Spleen (tissue), 11 donors: Measurements from ENCODE around the gene SLC23A1. TPM values are rescaled to one million over a fixed set of nuclear protein-coding genes. Genes with fewer than 3 reads are reported as not detected.
A peak's percentile ranks its signal among the peaks of the same experiment; 100 is the strongest.

Experiments
- DNase-seq: peaks from one replicate; pipeline ENCODE4 v3.0.0-alpha.2; 2020
- H3K27ac ChIP-seq, 8 donors: fragments of 200-600 bp; sonication (generic) in 7 of 8; 1 replicate in 4 of 8; 2 replicates in 4 of 8; pipeline versions ENCODE4 v1.5.0 to v1.8.0; 2016 to 2021; ENCODE audit warnings: inconsistent platforms in 4 of 8, mild to moderate bottlenecking in 4 of 8, moderate library complexity in 1 of 8
- H3K27me3 ChIP-seq, 7 donors: fragments of 200-600 bp; sonication (generic) in 6 of 7; replicated peaks in 1 of 7; 1 replicate in 4 of 7; 2 replicates in 3 of 7; pipeline versions ENCODE4 v1.5.0 to v1.8.0; 2016 to 2021; ENCODE audit warnings: inconsistent platforms in 3 of 7, mild to moderate bottlenecking in 1 of 7
- H3K36me3 ChIP-seq, 6 donors: fragments of 200-600 bp; sonication (generic) in 5 of 6; 1 replicate in 4 of 6; 2 replicates in 2 of 6; pipeline versions ENCODE4 v1.5.0 to v1.8.0; 2016 to 2021; ENCODE audit warnings: inconsistent platforms in 2 of 6
- H3K4me1 ChIP-seq, 6 donors: fragments of 200-600 bp; sonication (generic) in 5 of 6; 1 replicate in 3 of 6; 2 replicates in 3 of 6; pipeline versions ENCODE4 v1.5.0 to v1.8.0; 2016 to 2021; ENCODE audit warnings: inconsistent platforms in 3 of 6
- H3K4me3 ChIP-seq, 8 donors: fragments of 200-600 bp; sonication (generic) in 7 of 8; 1 replicate in 4 of 8; 2 replicates in 4 of 8; pipeline versions ENCODE4 v1.5.0 to v1.8.0; 2016 to 2021; ENCODE audit warnings: inconsistent platforms in 4 of 8, mild to moderate bottlenecking in 4 of 8, moderate library complexity in 2 of 8
- H3K9me3 ChIP-seq, 8 donors: fragments of 200-600 bp; sonication (generic) in 7 of 8; 1 replicate in 4 of 8; 2 replicates in 4 of 8; pipeline versions ENCODE4 v1.5.0 to v1.8.0; 2016 to 2021; ENCODE audit warnings: inconsistent platforms in 4 of 8
- CTCF ChIP-seq, 11 experiments: fragments of 200-600 bp in 7 of 11; fragments of 450-650 bp in 4 of 11; sonication (generic) in 4 of 11; IDR thresholded peaks in 8 of 11; conservative IDR thresholded peaks in 3 of 11; 1 replicate in 7 of 11; 2 replicates in 4 of 11; pipeline versions ENCODE4 v1.4.0 to v1.8.0; 2016 to 2021; ENCODE audit warnings: antibody characterized with exemption in 11 of 11, inconsistent platforms in 4 of 11, mild to moderate bottlenecking in 1 of 11
- POLR2A ChIP-seq, 3 donors: fragments of 450-650 bp; IDR thresholded peaks; one replicate each; pipeline ENCODE4 v1.5.1; 2017; ENCODE audit warnings: antibody characterized with exemption in 3 of 3, mild to moderate bottlenecking in 1 of 3
- POLR2AphosphoS5 ChIP-seq, 3 donors: sonication (generic); formaldehyde crosslinking; IDR thresholded peaks; one replicate each; pipeline ENCODE4 v1.5.1; 2017; ENCODE audit warnings: antibody characterized with exemption in 3 of 3
- WGBS, 5 donors: extraction: QIAGEN DNeasy Blood & Tissue Kit in 3 of 5; methylation state at CpG; one replicate each; pipeline versions ENCODE4 v1.1.5 to v1.1.7; 2013 to 2018; 5-methylcytosine and 5-hydroxymethylcytosine counted together
- intact Hi-C: fragments of 100-400 bp; cut with DNase I; formaldehyde crosslinking; loops from one replicate; pipeline ENCODE4 v1.15.0; 2023; ENCODE audit warnings: low total_unique reads
- polyA plus RNA-seq, 3 donors: library from polyadenylated mRNA; stranded (reverse); fragments of 200-250 nt; gene quantifications; one replicate each; pipeline ENCODE4 v1.2.1, GENCODE V29; 2013
- total RNA-seq, 7 donors: library from RNA; depleted of rRNA in 3 of 7; stranded (reverse); fragments of >200 nt in 3 of 7; fragmentation: NEBNext Ultra II Directional in 4 of 7; extraction: Animal tissue kit (Norgen Biotek cat#: 25700) in 4 of 7; gene quantifications; one replicate each; pipeline versions ENCODE4 v1.1.0 to v1.2.1, GENCODE V29; 2016 to 2021
- donor health status: healthy with polysubstance abuse.
- donor health status: DM: no; HTN: no; CAD: no; lungs with moderate emphysema.
- donor health status: DM: no; HTN: no; CAD: no.
- donor health status: Bipolar disorder and iron deficiency.
- donor health status: healthy.
- donor health status: DM: no; HTN: no; CAD: no.
- donor health status: DM: yes; HTN: yes; CAD: no.

Gene SLC23A1
- total and polyA plus RNA-seq, 10 donors: 0.28 to 2.4 (median 1.2) TPM; not detected in 1

GRCh38 chr5:139392678-139393496 lies 9.8 kb upstream of the SLC23A1 start:
- H3K27ac ChIP-seq: peak overlapping the region; percentile 47 to 91 (median 78)
- H3K27me3 ChIP-seq: peaks cover 0 to 36% (median 15%) of the 10 kb centered on the region in 7 donors
- peak; percentile 97 for DNase-seq
- no peaks in the 10 kb centered on the region for H3K36me3 ChIP-seq
- H3K9me3 ChIP-seq: no peaks in the 10 kb centered on the region
- peak overlapping the region; percentile 52 to 77 (median 67) for H3K4me3 ChIP-seq
- TF ChIP-seq POLR2A (IDR thresholded peaks at IDR 0.05): no peak
- TF ChIP-seq CTCF (IDR thresholded peaks at IDR 0.05 in 8 of 11, conservative IDR thresholded peaks at IDR 0.05 in 3 of 11): peak; percentile 60 to 91 (median 80)
- TF ChIP-seq POLR2AphosphoS5 (IDR thresholded peaks at IDR 0.05): peak; percentile 48 to 79 (median 56)
- peaks cover 24 to 91% (median 72%) of the 10 kb centered on the region in 6 donors for H3K4me1 ChIP-seq
- 1 to 2% (median 1%) methylated on average over 10 to 77 of the region's 77 CpGs for WGBS, 5 donors
- intact Hi-C loops: no loop called here

- H3K27me3 ChIP-seq: peaks cover 0 to 36% (median 15%) of the 10 kb centered on the region in 7 donors
- H3K4me1 ChIP-seq: peaks cover 28 to 95% (median 78%) of the 10 kb centered on the region in 6 donors
- TF ChIP-seq CTCF (IDR thresholded peaks at IDR 0.05 in 8 of 11, conservative IDR thresholded peaks at IDR 0.05 in 3 of 11) (no peak), POLR2A (IDR thresholded peaks at IDR 0.05) (no peak), POLR2AphosphoS5 (IDR thresholded peaks at IDR 0.05) (no peak)
- intact Hi-C loops: no loop called here
- WGBS, 5 donors: 0 to 11% (median 5%) methylated on average over 4 to 36 of the region's 36 CpGs
- no peaks in the 10 kb centered on the region for H3K9me3 ChIP-seq
- no peaks in the 10 kb centered on the region for H3K36me3 ChIP-seq
- H3K27ac ChIP-seq: peak overlapping the region; percentile 47 to 91 (median 78)
- no peak for DNase-seq
- H3K4me3 ChIP-seq: peak overlapping the region; percentile 52 to 77 (median 67)
These were observed 9.2 kb upstream of the SLC23A1 start for GRCh38 chr5:139392324-139392677.

GRCh38 chr5:139391570-139392323 lies 8.7 kb upstream of the SLC23A1 start:
- no peak for TF ChIP-seq CTCF (IDR thresholded peaks at IDR 0.05 in 8 of 11, conservative IDR thresholded peaks at IDR 0.05 in 3 of 11)
- TF ChIP-seq POLR2AphosphoS5 (IDR thresholded peaks at IDR 0.05): no peak
- TF ChIP-seq POLR2A (IDR thresholded peaks at IDR 0.05): no peak

More at GRCh38 chr5:139391570-139392323, 8.7 kb upstream of the SLC23A1 start:
- intact Hi-C loops: no loop called here
- Histone ChIP-seq H3K36me3 (no peaks in the 10 kb centered on the region), H3K9me3 (no peaks in the 10 kb centered on the region), H3K27ac (peak overlapping the region; percentile 47 to 91 (median 78)), H3K27me3 (peaks cover 0 to 36% (median 15%) of the 10 kb centered on the region in 7 donors), H3K4me1 (peaks cover 28 to 95% (median 82%) of the 10 kb centered on the region in 6 donors), H3K4me3 (peak overlapping the region in 7 of 8 donors; percentile 52 to 77 (median 70))
- WGBS, 5 donors: 28 to 67% (median 39%) methylated on average over 21 to 33 of the region's 33 CpGs
- DNase-seq: no peak
